NB4 (cell line): ENCODE measurements around the gene MAP2K7.

Experiments
- CTCF ChIP-seq: IDR thresholded peaks from one replicate; pipeline ENCODE4 v1.5.1; 2012; ENCODE audit warnings: low read depth, low read length
- MYC ChIP-seq: IDR thresholded peaks from 2 replicates; pipeline ENCODE4 v1.6.1; 2011; ENCODE audit warnings: low read depth, low read length
- POLR2A ChIP-seq: IDR thresholded peaks from 2 replicates; pipeline ENCODE4 v1.6.1; 2011; ENCODE audit warnings: mild to moderate bottlenecking; ENCODE audit not compliant: insufficient read length; ENCODE audit errors: extremely low read depth

GRCh38 chr19:7963566-7963965 is 59.9 kb downstream of the MAP2K7 start:
- TF ChIP-seq CTCF (no peak), POLR2A (no peak), MYC (no peak)
